Activated naive CD4-positive, alpha-beta T cell treated with Interleukin-2 at 50 U/mL for 16 hours (primary cell): ENCODE results near the gene CHCHD6.

ENCODE experiments used
- DNase-seq: peaks from one replicate; pipeline ENCODE4 v3.0.0-alpha.2; 2020

CHCHD6 gene

DNA sequence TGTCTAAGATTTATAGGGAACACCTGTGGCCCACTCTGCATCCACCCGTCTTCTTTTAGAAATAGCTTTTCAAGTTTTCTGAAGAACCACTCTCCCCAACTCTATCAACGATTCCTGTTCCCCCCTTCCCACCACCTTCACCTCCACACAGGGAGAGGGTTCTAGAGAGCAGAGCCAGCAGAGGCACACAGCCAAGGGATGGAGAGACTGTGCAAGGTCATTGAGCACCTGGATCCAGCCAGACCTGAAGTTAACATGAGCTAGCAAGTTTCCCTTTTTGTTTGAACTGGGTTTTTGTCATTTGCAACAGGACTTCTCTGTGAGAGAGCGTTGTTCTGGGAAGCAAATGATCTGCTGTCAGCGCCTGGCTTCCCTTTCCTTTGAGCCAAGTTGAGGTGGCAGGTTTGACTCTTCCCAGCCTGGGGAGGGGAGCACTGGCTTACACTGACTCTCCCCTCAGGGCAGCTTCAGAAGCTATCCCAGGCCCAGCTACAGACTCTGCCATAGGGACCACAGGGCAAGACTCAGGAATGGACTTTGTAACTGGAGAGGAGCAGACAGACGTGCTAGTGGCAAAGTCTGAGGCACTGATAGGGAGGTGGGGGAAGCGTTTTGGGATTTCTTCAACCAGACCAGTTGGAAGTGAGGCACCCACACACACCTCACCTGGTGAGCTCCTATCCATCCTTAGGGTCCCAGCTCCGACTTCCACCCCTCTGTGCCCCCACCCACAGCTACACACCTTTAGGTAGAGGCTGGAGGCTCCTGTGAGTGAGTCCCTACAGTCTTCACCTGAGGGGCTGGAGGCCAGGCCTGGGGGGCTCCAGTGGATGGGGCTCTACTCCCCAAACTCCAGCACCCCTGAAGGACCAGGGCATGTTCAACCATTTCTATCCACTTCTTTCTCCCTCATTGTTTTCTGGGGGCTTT lies 259.5 kb downstream of the CHCHD6 start:
- DNase-seq, result no peak

GRCh38 chr3:126964261-126964660 lies 260.2 kb downstream of the CHCHD6 start:
- DNase-seq, result no peak

DNA sequence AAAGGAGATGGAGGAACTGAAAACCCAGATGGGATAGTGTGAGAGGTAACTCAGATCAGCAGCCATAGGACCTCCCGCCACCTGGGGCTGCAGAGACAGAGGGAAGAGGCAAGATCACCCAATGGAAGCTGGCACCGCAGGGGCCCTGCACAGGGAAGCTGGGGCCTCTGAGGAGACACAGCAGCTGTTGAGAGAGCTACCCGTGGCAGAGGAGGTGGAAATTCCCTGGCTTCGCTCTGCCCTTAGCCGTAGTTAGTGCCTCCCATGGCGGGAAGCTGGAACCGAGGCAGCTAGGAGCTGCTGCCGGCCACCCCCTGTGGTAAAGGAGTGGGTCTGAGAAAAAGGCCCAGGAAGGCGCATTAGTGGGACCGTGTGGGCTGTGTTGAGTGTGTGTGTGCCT lies 260.9 kb downstream of the CHCHD6 start:
- DNase-seq, result no peak

DNA sequence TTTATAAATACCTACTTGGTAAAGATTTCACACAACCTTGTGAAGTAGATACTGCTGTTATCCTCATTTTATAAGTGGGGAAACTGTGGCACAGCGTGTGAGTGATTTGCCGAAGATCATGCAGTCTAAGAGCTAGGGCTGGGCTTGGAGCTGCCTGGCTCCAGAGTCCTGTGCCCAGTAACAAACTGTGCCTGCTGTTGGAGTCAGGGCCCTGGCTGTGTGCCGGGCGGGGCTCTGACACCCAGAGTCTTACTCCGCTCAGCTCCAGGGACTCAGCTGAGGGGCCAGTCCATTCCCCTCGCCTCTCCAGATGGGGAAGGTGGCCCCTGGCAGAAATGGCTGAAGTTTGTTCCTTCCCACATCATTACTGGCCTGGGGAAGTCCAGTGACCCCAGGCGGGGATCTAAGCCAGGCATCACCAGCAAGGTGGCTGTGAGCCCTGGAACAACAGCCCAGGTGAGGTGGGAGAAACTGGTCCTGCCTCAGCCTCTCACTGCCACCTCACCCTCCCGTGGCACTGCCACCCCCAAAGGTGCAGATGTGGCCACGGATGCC lies 261.6 kb downstream of the CHCHD6 start:
- no peak for DNase-seq

DNA sequence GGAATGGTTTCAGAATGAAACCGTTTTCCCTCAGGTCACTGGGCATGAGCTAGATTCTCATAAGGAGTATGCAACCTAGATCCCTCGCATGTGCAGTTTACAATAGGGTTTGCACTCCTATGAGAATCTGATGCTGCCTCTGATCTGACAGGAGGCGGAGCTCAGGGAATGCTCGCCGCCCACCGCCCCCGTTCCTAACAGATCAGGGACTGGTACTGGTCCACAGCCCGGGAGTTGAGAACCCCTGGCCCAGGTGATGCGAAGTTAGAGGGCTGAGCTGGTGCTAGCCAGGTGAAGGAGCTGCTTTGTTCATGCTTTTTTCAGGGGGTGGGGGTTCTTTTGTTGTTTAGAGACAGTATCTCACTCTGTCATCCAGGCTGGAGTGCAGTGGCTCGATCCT lies 263.3 kb downstream of the CHCHD6 start:
- no peak for DNase-seq

- DNase-seq, result no peak
Observed at GRCh38 chr3:126968391-126969390, 264.7 kb downstream of the CHCHD6 start.

GRCh38 chr3:126969586-126969985 lies 265.5 kb downstream of the CHCHD6 start:
- DNase-seq, result no peak

- no peak for DNase-seq
Observed at GRCh38 chr3:126970101-126970500, 266.1 kb downstream of the CHCHD6 start.

- DNase-seq, result no peak
Observed at GRCh38 chr3:126970921-126971320, 266.9 kb downstream of the CHCHD6 start.

GRCh38 chr3:126971891-126972351 lies 267.9 kb downstream of the CHCHD6 start:
- DNase-seq, result no peak

DNA sequence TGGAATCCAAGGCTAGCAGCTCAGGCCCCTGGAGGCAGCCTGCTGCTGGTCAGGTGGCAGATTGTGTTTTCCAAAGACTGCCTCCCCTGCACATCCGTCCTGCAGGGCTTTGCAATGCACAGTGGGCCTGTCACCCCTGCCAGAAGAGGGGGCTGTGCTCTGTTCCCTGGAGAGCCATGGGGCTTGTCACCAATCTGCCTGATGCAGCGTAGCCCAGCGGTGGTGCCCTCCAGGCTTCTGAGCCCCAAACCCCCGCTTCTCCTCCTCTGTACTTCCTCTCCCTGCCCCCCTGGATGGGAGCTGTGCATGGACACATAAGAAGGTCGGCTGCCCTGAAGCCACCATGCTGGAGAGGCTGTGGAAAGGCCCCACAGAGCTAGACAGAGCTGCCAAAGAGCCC lies 268.8 kb downstream of the CHCHD6 start:
- no peak for DNase-seq

GRCh38 chr3:126973814-126974213 lies 269.8 kb downstream of the CHCHD6 start:
- no peak for DNase-seq

- no peak for DNase-seq
Observed at GRCh38 chr3:126974756-126975155, 270.7 kb downstream of the CHCHD6 start.

DNA sequence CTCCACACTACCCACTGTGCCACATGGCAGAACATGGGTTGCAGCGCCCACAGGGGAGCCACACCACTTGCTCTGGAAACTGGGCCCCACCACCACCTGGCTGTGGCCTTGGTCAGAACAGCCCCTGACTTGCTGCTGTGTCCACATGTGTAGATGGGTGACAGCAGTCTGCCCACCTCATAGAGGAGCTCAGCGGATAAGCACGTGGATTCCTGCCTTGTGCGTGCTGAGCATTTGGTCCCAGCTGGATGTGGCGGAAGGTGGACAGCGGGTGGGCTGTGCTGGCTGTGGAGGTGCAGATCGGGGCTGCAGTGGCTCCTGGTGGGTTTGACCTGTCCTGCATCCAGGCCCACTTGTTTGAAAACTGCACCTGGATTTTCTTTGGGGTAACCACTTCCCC lies 272.9 kb downstream of the CHCHD6 start:
- DNase-seq, result no peak

GRCh38 chr3:126977821-126978220 lies 273.8 kb downstream of the CHCHD6 start:
- DNase-seq, result no peak

GRCh38 chr3:126978291-126978690 lies 274.3 kb downstream of the CHCHD6 start:
- no peak for DNase-seq

GRCh38 chr3:126979046-126979628 lies 275.1 kb downstream of the CHCHD6 start:
- no peak for DNase-seq

GRCh38 chr3:126980266-126980811 lies 276.3 kb downstream of the CHCHD6 start:
- DNase-seq, result no peak

- DNase-seq, result peak; percentile 72
Observed at GRCh38 chr3:126982126-126982470, 278.1 kb downstream of the CHCHD6 start.

- peak; percentile 89 for DNase-seq
Observed at GRCh38 chr3:126982471-126983175, 278.6 kb downstream of the CHCHD6 start, which contains the start of gene PLXNA1. TSS of gene PLXNA1 (plus strand) at chr3:126983115. CDS start at chr3:126988594, 5,479 bp downstream.

DNA sequence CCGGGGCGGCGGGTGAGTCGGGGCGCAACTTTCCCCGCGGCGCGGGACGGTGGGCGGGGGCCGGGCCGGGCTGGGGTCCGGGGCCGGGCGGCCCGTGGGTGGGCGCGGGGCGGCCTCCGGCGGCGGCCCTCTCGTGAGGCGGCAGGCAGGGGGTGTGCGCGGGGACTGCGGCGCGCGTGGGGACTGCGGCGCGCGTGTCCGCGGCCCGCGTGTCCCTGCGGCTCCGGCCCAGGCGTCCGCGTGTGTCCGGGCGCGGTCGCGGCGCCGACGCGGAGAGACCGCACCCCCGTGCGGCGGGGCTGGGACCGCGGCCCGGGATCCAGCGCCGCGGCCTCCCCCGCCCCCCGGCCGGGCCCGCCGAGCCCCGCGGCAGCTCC lies 279.2 kb downstream of the CHCHD6 start:
- no peak for DNase-seq
